ENCODE results near the gene NCOA3. TPM values are rescaled to one million over a fixed set of nuclear protein-coding genes. Genes with fewer than 3 reads are reported as not detected.

The NCOA3 gene
- total RNA-seq, 1 experiment from 2014 or later, result 68.6 TPM

GRCh38 chr20:47603260-47603659, 101.6 kb downstream of the NCOA3 start:
- POLR2A ChIA-PET, result interaction anchor here (1.3 kb wide), 1 partner anchor 20 kb away, joined by 3 read pairs; no protein-coding TSS in a partner anchor
- H3K4me1 Mint-ChIP-seq (ENCODE audit: insufficient read depth, unreplicated experiment), result peaks cover 34% of the 10 kb centered on the region
- H3K36me3 Mint-ChIP-seq (ENCODE audit: insufficient read depth, unreplicated experiment), result peaks cover 21% of the 10 kb centered on the region
- H3K27me3 Mint-ChIP-seq (ENCODE audit: insufficient read depth, unreplicated experiment), result no peaks in the 10 kb centered on the region
- no peak overlapping the region for H3K4me3 Mint-ChIP-seq (ENCODE audit: unreplicated experiment)
- no peak overlapping the region for H3K27ac Mint-ChIP-seq (ENCODE audit: low read depth, unreplicated experiment)
- no peaks in the 10 kb centered on the region for H3K9me3 Mint-ChIP-seq (ENCODE audit: unreplicated experiment)
- DNase-seq (ENCODE audit: unreplicated experiment), result no peak
- intact Hi-C loops (cut with micrococcal nuclease), result no loop called here
- CTCF ChIA-PET, result no interaction called here
- BruUV-seq (replicated peaks), result no TSS peak
- no peak for TF ChIP-seq CTCF (IDR thresholded peaks at IDR 0.05; ENCODE audit: unreplicated experiment)

GRCh38 chr20:47605673-47606413, 104.2 kb downstream of the NCOA3 start:
- POLR2A ChIA-PET, result interaction anchor here (0.7 kb wide), 1 partner anchor 29 kb away, joined by 3 read pairs; no protein-coding TSS in a partner anchor
- H3K36me3 Mint-ChIP-seq (ENCODE audit: insufficient read depth, unreplicated experiment), result peaks cover 21% of the 10 kb centered on the region
- CTCF ChIA-PET, result interaction anchor here (0.7 kb wide), 1 partner anchor 132 kb away, joined by 4 read pairs; no protein-coding TSS in a partner anchor
- H3K9me3 Mint-ChIP-seq (ENCODE audit: unreplicated experiment), result no peaks in the 10 kb centered on the region
- BruUV-seq (replicated peaks), result no TSS peak
- TF ChIP-seq CTCF (IDR thresholded peaks at IDR 0.05; ENCODE audit: unreplicated experiment), result no peak
- no peak for DNase-seq (ENCODE audit: unreplicated experiment)
- intact Hi-C loops (cut with micrococcal nuclease), result no loop called here
- no peak overlapping the region for H3K27ac Mint-ChIP-seq (ENCODE audit: low read depth, unreplicated experiment)
- H3K4me1 Mint-ChIP-seq (ENCODE audit: insufficient read depth, unreplicated experiment), result peaks cover 28% of the 10 kb centered on the region
- H3K4me3 Mint-ChIP-seq (ENCODE audit: unreplicated experiment), result no peak overlapping the region
- H3K27me3 Mint-ChIP-seq (ENCODE audit: insufficient read depth, unreplicated experiment), result no peaks in the 10 kb centered on the region

GRCh38 chr20:47606414-47606982, 104.8 kb downstream of the NCOA3 start:
- peaks cover 21% of the 10 kb centered on the region for H3K36me3 Mint-ChIP-seq (ENCODE audit: insufficient read depth, unreplicated experiment)
- ChIA-PET CTCF (no interaction called here), POLR2A (interaction anchor here (0.9 kb wide), 1 partner anchor 41 kb away, joined by 3 read pairs; no protein-coding TSS in a partner anchor)
- intact Hi-C loops (cut with micrococcal nuclease), result no loop called here
- no peak for TF ChIP-seq CTCF (IDR thresholded peaks at IDR 0.05; ENCODE audit: unreplicated experiment)
- peak overlapping the region; percentile 69 for H3K27ac Mint-ChIP-seq (ENCODE audit: low read depth, unreplicated experiment)
- H3K9me3 Mint-ChIP-seq (ENCODE audit: unreplicated experiment), result no peaks in the 10 kb centered on the region
- peaks cover 35% of the 10 kb centered on the region for H3K4me1 Mint-ChIP-seq (ENCODE audit: insufficient read depth, unreplicated experiment)
- BruUV-seq (replicated peaks), result no TSS peak
- H3K27me3 Mint-ChIP-seq (ENCODE audit: insufficient read depth, unreplicated experiment), result no peaks in the 10 kb centered on the region
- no peak overlapping the region for H3K4me3 Mint-ChIP-seq (ENCODE audit: unreplicated experiment)
- DNase-seq (ENCODE audit: unreplicated experiment), result no peak

- H3K9me3 Mint-ChIP-seq (ENCODE audit: unreplicated experiment), result no peaks in the 10 kb centered on the region
- intact Hi-C loops (cut with micrococcal nuclease), result no loop called here
- peaks cover 27% of the 10 kb centered on the region for H3K36me3 Mint-ChIP-seq (ENCODE audit: insufficient read depth, unreplicated experiment)
- no TSS peak for BruUV-seq (replicated peaks)
- peak; percentile 27 for DNase-seq (ENCODE audit: unreplicated experiment)
- peak overlapping the region; percentile 69 for H3K27ac Mint-ChIP-seq (ENCODE audit: low read depth, unreplicated experiment)
- no peak for TF ChIP-seq CTCF (IDR thresholded peaks at IDR 0.05; ENCODE audit: unreplicated experiment)
- no peak overlapping the region for H3K4me3 Mint-ChIP-seq (ENCODE audit: unreplicated experiment)
- H3K4me1 Mint-ChIP-seq (ENCODE audit: insufficient read depth, unreplicated experiment), result peaks cover 35% of the 10 kb centered on the region
- CTCF ChIA-PET, result no interaction called here
- H3K27me3 Mint-ChIP-seq (ENCODE audit: insufficient read depth, unreplicated experiment), result no peaks in the 10 kb centered on the region
- POLR2A ChIA-PET, result interaction anchor here (0.9 kb wide), 1 partner anchor 41 kb away, joined by 3 read pairs; no protein-coding TSS in a partner anchor
Observed at GRCh38 chr20:47606983-47607613, 105.4 kb downstream of the NCOA3 start.

All from MCF 10A (cell line).